NCI-H1694 (cell line): Measurements from ENCODE around the gene SYNE3.

Experiments used
- DNase-seq: peaks from one replicate; lab custom pipeline; 2025; lab: John Stamatoyannopoulos, UW

Gene SYNE3

DNA sequence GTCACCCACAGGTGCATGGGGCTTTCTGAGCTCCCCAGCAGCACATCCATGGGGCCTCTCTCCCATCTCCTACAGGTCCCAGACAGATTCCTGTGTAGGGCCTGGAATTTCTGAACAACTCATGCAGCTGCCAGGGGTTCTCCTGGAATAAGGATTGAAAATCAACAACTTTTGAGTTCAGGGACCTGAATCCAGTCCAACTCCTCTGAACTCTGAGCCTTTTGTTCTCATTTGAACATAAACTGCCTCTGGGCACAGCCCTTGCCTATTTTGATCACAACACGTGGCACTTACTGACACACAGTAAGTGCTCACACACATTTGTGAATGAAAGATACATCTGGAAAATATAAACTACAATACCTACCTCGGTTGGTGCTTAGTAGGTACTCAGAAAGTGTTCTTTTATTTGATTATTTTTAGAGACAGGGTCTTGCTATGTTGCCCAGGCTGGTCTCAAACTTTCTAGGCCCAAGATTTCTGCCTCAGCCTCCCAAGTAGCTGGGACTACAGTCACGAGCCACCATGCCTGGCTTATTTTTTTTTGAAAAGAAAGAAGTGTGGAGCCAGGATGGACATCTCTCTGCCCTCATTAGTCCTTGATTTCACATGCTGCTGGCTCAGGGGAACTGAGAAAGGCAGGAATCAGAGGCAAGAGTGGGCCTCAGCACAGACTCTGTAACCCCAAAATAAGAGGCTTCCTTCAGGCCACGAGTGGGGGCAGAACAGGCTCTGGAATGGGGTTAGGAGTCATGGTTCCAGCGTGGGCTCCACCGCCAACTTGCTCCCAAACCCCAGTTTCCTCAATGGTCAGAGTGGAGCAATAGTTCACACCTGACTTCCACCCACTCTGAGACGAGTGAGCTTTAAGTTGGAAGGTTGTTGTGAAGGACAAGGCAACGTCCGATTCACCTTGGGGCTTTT lies 27.0 kb downstream of the SYNE3 start:
- no peak for DNase-seq

DNA sequence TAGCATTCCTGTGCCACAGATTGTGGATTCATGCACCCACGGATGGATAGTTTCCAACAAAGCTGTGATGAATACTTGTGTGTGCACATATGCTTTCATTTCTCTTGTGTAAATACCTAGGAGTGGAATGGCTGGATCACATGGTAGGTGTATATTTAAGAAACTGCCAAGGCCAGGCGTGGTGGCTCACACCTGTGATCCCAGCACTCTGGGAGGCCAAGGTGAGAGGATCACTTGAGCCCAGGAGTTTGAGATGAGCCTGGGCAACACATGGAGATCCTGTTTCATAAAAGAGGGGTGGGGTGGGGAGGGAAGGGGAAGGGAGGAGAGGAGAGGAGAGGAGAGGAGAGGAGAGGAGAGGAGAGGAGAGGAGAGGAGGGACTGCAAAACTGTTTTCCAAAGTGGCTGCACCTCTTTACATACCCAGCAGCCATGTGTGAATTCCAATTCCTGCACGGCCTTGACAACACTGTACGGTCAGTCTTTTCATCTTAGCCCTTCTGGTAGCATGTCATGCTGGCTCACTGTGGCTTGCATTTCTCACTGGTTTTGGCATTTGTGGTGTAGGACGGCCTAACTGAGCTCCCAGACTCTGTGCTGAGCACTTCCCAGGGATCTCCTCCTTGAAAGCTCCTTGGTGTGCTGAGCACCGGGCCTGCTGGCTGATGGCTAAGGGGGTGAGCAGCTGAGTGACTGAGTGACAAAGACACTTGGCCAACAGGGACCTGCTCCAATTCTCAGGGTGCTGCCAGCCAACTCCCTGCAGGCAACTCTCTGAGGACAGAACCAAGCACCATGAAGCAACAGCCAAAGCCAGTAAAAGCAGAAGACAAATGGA lies 27.9 kb downstream of the SYNE3 start:
- DNase-seq: no peak

DNA sequence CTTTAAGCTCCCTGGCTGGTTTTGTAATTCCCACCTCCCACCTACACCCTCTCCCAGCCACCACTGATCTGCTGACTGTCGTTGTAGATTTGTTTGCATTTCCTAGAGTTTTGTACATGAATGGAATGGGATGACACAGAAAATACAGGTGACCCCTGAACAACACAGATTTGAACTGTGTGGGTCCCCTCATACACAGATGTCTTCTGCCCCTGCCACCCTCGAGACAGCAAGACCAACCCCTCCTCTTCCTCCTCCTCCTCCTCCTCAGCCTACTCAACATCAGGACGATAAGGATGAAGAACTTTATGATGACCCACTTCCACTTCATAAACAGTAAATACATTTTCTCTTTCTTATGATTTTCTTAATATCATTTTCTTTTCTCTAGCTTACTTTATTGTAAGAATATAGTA lies 28.8 kb downstream of the SYNE3 start:
- DNase-seq: no peak

DNA sequence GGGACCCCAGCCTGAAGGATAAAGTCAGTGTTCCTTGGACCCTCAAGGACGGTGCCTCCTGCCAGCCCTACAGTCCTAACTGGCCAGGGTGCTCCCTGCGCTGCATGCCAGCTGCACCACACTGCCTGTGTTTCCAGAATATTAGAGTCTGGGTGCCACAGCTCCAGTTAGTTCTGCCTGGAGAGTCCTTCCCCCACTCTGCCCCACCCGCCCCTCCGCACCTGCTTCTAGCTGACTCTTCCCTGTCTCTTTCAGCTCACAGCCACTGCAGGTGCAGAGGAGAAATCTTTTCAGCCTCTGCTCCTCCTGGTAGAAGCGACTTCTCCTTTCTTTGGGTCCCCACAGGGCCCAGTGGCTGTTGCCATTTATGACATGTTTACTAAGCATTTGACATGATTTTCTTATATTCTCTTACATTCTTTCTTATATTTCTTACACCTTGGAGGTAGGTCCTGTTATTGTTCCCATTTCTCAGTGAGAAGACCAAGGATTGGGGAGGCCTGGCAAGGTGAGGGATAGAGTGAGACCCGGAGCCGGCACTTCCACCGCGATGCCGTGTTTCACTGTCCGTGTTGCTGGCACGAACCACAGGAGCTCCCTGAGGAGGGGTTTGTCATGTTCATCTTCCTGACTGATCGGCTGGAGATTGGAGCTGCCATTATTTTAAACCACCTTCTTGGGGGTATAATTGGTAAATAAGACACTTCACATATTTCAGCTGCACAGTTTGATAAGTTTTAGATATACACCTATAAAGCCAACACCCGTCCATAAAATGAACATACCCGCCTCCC lies 29.4 kb downstream of the SYNE3 start:
- DNase-seq: no peak

DNA sequence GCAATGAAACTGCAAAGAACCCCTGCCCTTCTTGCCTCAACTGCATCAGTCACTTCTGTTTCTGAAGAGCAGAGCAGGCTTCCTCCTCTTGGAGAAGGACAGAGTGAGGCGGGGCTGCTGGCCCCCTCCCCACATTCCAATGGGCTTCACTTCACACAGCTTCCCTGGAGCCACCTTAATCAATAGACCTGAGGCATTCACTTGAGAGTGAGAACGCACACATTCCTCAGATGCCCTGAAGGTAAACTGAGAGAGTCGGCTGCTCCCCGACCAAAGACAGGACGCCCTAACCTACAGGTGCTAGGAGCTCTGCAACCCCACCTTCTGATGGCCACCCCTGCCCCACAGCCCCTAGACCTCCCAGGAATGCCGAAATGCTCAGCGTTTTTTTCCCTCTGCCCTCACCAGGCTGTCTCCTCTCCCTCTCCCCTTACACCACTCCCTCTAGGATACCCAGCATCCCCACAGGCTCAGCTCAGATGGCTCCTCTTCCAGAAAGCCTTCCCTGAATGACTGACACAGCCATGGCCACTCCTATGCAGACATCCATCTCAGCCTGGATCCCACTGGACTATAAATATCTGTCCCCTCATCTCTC lies 31.1 kb downstream of the SYNE3 start:
- no peak for DNase-seq

DNA sequence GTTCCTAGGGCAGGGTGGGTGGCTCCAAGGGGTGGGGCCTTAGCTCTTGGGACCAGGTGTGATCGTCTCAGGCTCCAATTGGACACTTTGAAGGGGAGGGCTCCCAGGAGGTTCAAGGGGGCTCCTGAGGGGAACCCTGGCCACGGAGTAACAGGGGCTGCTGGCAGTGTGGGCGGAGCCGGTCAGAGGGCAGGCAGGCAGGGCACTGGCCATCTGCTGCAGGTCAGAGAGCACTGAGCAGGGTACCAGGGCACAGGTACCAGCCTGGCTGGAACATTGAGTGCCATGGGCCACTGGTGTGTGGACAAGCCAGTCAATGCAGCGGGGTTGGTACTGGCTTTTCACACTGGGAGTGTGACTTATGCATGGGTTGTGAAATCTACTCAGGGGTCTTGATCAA lies 32.2 kb downstream of the SYNE3 start:
- no peak for DNase-seq

DNA sequence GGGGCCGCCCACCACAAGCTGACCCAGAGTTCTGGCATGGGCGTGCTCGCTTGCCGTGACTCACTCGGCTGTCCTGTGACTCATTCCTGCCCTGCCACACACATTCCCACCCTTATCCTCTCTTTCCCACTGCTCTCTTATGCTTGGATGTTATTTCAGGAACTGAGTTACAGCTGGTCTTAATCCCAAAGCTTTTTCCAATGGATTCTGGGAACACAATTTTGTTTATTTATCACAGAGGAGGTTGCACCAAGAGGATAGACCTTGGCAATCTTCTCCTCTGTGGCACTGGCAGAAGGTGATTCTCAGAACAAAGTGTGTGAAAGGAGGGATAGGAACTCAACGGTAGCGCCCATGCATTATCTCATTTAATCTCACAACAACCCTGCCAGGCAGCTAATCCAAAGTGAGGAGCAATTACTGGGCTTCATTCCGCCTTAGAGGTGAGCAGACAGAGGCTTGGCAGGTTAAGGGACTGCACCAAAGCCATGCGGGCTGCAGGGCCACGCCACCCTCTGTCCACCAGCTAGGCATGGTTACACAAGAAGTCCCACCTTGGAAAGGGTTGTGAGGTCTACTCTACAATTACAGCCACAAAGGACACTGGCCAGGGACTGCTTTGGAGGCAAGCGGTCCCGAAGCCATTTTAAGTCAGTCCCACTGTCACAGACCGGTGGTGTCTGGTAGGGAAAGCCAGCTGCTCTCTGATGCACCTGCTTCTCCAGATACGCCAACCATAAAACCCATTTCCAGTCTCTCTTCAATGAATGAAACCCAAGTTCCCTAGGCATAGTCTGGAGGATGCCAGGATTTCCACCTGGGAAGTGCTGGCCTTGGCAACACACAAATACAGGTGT lies 32.9 kb downstream of the SYNE3 start:
- DNase-seq: no peak

DNA sequence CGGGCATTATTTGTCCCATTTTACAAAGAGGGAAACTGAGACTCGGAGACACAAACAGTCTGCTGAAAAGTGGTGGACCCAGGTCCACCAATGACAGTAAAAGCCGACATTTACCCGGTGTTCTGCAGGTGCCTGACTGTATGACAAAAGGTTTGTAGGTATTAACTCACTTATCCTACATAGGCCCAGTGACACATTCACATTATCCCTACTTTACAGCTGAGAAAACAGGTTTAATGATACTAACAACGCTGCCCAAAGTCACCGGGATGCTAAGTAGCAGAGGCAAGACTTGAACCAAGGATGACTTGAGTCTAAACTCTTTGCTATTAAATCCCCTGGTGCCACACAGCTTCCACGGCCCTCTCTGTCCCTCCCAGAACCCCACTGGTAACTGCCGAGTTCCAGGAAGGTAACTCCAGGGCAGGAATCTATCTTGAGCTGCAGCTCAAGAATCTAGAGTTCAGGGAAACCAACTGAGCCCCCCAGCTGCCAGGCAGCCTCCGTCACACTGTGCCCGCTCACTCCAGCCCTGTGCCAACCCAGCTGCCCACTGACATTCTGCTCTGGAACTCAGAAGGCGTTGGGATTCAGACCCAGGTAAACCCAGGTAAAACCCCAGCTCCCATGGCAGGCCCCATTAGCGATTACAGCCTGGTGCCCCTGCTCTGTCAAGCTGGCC lies 33.7 kb downstream of the SYNE3 start:
- no peak for DNase-seq

DNA sequence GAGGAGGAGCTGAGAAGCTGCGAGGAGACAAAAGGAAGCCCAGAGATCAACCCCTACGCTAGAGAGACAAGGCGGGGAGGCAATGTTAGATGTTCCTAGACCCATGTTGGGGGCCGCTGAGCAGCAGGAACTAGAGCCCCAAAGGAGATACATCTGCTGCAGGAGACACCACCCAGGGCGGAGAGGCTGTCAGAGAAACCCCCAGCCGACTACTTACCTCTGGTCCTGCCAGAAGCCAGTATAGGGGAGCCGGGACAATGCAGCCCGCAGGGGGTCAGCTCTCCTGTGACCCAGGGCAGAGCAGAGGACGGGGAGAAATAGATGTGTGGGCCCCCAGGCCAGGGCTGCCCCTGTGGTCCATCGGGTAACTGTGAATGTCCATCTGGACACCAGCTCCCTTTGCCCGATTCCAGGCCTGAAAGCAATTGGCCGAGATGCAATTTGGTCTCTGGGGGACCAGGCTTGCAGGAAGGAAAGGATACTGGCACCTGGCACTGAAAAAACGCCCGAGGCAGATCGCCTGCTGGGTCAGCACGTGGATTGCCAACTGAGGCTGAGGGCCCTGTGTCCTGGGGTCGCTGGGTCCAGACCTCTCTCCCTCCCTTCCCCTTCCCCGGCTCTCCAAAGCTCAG lies 34.9 kb downstream of the SYNE3 start:
- DNase-seq: no peak

DNA sequence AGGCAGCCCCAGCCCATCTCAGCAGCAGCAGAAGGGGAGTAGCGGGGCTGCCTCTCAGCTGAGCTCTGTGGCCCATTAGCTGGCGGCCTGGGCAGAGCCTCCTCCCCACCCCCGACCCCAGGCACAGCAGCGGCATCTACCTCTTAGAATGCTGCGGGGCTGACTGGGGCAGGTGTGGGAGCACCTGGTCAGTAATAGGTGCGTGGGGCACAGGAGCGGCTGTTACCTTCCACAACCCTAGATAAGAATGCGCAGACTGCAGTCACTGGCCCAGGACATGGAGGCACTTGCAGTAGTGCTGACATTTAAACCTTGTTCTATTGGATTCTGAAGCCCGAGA lies 35.6 kb downstream of the SYNE3 start:
- DNase-seq: no peak

DNA sequence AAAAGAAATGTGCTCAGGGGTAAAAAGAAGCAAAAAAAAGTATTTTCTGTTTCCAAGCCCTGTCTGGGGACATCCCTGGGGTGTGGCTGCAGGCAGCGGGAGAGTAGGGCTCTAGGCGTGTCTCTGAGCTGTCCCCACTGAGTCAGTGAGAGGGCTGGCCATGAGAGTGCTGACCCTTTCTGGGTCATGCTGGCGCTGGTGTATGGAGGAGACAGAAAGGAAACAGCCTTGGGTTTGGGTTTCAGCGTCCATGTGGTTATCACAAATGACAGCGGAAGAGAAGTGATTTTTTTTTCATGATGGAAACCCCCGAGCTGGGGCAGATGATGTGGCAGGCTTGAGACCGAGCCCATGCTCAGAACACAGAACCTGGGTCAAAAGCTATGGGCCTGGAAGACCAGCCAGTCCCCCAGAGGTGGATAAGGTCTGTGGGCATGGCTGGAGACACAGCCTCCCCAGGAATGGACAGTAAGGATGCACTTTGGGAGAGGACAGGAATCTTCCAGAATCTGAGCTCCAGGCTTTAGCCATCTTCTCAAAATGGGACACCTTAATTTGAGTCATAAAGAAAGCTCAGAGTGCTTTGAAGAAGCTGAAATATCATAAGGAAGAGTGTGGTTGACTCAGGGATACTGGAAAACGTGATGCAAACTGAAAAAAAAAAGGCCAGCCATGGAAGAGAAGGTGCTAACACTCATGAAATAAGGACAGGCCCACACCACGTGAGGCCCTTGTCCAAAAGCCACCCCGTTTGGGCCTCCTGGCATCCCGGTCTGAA lies 36.2 kb downstream of the SYNE3 start:
- no peak for DNase-seq

DNA sequence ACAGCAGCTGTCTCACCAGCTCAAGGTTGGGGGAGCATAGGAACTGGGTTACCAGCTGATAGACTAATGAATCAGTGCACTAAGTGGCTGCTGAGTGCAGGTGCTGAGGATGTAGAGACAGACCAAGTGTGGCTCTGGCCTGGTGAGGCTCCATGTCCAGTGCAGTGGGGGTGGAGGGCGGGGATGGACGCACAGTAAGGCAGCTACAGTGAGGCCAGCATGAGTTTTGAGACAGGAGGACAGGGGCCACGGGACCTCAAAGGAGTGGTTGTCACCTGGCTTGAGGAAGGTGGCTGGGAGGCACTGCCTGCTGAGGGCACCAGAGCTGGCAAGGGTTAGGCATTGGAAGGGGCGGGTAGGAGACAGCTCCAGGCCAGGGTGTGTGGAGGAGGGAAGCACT lies 37.0 kb downstream of the SYNE3 start:
- DNase-seq: no peak

DNA sequence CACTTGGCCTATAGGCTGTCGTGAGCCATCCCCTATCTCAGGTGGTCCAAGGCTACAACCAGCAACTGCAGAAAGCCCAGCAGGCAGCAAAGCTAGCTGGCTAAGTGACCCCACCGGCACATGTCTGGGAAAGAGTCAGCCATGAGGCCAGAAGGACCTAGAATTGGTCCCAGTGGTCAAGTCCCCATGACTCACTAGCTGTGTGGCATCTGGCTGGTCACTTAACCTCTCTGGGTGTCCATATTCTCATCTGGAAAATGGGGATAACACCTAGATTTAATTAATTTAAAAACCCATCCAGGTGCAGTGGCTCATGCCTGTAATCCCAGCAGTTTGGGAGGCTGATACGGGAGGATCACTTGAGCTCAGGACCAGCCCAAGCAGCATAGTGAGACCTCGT lies 37.6 kb downstream of the SYNE3 start:
- DNase-seq: no peak

DNA sequence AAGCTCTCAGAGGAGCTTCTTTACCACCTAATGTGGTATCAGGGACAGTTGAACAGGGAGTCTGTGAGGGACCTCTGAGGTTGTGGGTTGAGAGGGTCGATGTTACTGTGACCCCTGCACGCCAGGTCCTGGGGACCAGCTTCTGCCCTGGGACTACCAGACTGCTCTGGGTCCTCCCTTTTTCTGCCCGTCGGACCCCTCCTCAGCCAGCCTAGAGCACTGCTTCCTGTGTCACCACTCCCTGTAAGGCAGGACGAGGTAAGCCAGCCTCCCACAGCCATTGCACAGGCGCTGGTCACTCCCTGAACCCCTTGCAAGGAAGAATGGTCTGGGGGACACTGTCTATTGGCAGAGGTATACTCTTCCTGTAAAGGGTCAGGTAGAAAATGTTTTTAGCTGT lies 38.1 kb downstream of the SYNE3 start:
- DNase-seq: no peak

DNA sequence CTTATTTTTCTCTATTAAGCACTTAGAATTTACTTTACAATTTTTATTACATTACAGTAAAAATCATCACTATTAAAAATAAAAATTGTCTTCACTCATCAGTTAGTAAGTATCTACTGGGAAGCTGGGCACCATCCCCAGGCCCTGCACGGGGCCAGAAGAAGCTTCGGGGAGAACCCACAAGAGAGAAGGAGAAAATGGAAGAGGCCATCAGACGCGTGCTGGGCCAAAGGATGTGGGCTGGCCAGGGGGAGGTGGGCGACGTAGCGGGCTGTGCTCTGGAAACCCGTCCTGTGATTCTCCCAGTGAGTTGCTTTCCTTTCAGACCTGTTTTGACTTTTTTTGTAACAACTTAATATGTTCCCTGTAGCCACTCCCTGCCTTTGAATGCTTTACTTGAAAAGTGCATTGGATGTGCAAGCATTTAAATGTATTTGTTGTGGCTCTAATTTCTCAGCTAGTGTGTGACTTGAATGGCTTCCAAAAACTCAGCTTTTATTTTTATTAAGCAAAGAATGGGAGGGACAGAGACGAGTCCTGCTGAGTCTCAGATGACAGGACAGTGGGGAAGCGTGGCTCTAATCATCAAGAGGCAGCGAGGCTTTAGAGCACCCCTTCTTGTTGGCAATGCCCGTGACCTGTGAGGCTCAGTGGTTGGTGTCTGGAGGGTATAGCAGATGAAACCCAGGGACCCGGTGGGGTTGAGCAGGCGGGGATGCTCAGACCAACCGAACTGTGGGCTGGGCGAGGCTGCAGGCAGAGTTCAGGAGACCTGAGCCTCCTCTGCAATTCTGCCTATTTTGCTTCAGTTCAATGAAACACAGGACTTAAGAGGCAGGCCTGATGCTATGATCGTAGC lies 38.8 kb downstream of the SYNE3 start:
- DNase-seq: no peak

DNA sequence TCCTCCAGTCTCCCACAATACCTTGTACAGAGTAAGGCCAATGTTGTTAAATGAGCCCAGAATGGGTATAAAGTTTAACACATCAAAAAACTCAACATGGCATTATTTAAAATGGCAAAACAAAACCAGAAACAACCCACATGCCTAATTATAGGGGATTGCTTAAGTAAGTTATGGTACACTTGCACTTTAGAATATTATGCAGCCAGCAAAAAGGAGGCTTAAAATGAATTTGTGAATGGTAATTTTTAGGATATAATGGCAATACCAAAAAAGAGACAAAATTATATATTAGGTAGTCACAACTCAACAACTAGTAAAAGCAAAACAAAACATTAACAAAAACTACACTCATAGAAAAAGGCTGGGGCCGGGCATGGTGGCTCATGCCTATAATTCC lies 39.7 kb downstream of the SYNE3 start:
- DNase-seq: no peak

DNA sequence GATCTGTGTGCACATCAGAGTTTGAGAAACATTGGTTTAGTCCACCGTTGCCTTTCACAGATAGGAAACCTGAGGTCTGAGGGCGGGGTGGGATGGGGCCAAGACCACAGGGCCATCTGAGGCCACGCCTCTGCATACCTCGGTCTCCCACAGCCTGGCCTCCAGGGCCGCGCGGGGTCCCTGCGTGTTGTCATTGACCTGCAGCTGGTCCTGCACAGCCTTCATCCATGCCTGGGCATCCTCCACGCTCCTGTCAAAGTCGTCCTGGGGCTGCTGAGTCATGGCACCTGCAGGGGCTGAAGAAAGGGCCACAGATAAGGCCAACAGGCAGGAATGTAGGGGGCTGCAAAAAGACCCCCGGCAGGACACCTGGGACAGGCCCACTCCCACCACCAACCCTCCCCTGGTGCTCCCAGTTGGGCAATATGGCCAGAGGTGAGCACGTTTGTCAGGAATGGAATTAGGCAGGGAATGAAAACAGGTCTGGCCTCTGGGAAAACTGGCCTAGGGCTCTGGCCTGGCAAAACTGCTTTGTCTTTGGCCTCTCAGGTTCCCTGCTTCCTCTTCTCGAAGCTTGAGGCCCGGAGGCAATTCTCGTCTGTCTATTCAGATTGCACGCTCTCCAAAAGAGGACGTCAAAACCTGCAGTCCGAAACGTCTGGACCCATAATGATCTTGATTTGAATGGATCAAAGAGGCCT lies 40.8 kb downstream of the SYNE3 start:
- DNase-seq: no peak

DNA sequence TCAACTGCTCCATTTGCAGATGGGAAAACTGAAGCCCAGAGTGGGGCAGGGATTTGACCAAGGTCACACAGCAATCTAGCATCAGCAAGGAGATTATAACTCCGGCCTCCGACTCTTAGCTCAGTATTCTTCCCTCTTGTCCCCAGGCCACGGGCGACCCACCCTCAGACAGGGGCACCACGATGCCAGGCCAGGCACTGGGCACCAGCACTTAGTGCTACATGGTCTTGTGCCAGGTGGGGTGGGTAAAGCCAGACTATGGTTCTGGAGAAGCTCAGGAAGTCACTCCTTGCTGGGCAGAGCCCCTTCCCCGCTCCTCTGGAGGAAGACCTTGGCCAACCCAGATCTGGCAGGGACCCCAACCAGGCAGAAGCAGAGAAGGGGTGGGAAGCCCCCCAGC lies 41.5 kb downstream of the SYNE3 start:
- DNase-seq: no peak
